ENCODE results near the gene ZCCHC4.
"Not testable (repeated sequence)": the region's sequence is repeated elsewhere in the genome, so short reads cannot be mapped to it uniquely, and the experiment has no call there.

ZCCHC4 gene

DNA sequence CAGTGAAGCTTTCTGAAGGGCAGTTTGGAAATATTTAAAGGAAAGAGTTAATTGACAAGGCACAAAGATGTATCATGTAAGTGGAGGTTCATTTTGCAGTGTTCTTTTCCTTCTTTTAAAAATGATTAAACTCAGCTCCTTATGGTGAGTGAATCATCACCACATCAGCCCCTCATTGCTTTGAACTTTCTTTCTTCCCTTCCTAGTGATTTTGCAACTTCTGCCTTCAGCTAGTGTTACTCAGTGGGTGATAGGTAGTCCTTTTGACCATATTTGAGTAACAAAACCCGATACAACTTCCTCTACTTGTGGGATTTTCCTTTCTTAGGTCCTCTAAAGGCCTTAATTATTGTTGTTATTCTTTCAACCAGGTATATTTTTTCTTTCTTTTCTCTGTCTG, 8.2 kb downstream of the ZCCHC4 start:
- DNase-seq: peak in 1 of 5 donors; percentile 52

DNA sequence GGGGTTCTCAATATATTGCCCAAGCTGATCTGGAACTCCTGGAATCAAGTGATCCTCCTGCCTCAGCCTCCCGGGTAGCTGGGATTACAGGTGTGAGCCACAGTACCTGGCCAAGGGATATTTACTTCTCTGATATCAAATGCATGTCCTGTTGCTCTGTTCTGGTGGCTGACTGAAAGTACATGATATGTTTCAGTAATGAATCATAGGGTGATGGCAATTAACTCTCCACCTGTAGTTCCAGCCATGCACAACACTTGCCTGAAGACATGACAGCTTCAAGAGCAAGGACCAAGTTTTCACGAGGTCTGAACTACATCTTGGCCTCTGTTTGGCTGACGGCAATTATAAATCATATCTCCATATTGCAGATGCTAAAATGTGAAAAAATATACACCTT, 9.1 kb downstream of the ZCCHC4 start:
- DNase-seq: peak in 1 of 5 donors; percentile 8

DNA sequence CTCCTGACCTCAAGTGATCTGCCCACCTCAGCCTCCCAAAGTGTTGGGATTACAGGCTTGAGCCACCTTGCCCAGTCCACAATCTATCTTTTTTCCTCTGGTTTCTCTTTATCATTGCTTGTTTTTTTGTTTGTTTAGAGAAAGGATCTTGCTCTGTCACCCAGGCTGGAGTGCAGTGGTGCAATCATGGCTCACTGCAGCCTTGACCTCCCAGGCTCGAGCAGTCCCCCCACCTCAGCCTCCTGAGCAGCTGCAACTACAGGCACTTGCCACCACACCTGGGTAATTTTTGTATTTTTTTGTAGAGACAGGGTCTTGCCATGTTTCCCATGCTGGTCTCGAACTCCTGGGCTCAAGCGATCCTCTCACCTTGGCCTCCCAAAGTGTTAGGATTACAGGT, 15.9 kb downstream of the ZCCHC4 start:
- not testable (repeated sequence) for DNase-seq

DNA sequence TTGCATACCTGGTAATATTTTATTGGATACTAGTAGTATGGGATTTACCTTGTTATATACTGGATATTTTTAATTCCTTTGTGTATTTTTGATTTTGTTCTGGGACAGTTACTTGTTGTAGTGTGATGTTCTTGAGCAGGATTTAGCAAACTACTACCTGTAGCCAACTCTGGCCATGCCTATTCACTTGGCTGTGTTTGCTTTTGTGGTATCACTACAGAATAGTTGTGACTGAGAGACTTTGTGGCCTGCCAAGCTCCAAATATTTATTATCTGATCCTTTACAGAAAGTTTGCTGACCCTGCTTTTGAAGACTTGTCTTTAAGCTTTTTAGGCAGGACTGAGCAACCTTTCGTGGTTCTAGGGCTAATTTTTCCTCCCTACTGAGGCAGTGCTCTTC, 17.8 kb downstream of the ZCCHC4 start:
- no peak for DNase-seq

GRCh38 chr4:25330905-25331808, 18.6 kb downstream of the ZCCHC4 start:
- DNase-seq: peak in 1 of 5 donors; percentile 53

DNA sequence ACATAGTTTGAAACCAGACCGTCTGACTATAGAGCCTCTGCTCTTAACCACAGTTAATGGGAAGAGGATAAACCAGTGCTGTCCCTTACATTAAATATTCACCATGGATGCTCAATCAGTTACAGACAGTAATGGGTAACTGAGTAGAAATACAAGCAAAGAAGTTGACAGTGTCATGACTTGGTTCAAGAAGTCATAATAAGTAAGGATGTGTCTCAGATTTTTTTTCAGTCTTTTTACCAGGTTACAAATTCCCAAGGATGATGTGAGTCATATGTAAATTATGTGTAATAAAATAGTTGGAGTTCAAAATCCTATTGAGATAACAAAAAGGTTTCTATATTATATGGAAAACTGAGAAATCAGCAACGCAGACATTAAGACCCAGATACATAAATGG, 31.1 kb downstream of the ZCCHC4 start:
- DNase-seq: no peak

DNA sequence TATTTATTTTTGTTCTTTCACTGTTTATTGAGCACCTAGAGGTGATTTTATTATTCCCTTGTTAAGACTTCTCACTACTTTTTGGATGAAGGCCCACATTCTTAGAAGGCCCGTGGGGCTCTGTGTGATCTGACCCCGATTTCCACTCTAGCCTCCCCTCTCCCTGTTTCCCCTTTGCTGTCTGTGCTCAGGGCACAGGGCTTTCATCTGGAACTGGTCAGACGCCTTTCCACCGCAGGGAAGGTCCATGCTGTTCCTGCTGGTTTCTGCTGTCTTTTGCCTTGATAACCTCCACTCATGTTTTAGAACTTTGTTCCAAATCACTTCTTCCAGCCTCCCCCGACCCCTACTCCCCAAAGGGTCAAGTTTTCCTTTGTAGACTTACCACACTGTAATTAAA, 33.2 kb downstream of the ZCCHC4 start:
- no peak for DNase-seq

DNA sequence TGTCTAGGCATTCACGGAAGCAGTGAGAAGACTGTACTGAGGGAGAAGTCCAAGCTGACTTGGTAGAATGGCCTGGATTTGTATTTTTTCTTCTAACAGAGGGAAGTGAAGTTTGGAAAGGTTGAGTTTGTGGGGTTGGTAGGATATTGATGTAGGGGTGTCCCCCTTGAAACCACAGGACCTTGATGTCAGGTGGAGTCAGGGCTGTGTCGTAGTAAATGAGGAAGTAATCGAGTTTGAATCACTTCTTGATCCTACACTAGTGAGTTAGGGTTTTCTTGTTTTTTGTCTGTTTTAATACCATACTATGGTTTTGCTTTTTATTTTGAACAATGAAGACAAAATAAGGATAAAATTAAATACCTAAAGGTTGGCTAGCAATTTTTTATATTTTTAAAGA, 34.3 kb downstream of the ZCCHC4 start:
- no peak for DNase-seq

GRCh38 chr4:25347473-25347872, 34.9 kb downstream of the ZCCHC4 start:
- no peak for DNase-seq

GRCh38 chr4:25347971-25348370, 35.4 kb downstream of the ZCCHC4 start:
- no peak for DNase-seq

DNA sequence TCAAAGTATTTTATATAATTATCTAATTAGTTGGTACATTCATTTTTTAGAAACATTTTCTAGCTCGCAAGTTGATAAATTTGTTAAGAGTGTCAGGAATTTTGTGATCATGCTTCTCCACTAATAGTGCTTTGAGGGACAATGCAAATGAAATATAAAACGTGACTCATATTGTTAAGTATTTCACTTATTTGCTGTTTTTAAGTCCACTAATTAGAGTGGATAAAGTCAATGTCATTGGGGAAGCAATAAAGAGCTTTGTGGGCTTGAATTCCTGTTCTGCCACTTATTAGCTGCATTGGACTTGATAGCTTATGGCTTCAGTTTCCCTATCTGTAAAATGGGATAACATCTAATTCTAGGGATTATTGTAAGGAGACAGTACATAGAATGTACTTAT, 38.0 kb downstream of the ZCCHC4 start:
- DNase-seq: no peak

DNA sequence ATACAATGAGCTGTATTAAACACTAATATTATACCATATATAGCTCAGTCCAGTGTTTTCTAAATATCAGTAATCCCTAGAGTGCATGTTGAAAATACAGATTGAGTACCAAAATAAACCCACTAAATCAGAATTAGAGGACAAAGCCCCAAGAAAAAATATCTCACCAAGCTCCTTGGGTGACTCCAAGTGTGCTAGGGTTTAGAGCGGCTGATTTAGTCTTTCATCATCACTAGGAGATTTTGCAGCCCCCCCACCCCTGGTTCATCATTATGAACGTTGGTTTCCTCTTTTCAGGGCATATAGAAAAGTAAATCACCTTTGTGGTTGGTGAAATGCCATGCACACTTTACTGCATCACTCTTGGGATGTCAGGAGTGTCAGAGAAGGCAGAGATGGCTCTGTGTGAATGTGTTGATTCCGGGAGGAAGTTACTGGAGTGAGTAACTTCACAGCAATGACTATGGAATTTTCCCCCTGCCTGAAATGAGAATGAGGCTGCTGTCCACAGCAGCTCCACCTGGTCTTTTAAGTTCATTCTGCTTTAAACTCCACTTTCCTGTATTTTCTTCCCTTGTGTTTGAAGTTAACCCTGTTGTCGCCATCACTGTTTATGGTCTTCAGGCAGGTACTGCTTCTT, 39.3 kb downstream of the ZCCHC4 start:
- no peak for DNase-seq

DNA sequence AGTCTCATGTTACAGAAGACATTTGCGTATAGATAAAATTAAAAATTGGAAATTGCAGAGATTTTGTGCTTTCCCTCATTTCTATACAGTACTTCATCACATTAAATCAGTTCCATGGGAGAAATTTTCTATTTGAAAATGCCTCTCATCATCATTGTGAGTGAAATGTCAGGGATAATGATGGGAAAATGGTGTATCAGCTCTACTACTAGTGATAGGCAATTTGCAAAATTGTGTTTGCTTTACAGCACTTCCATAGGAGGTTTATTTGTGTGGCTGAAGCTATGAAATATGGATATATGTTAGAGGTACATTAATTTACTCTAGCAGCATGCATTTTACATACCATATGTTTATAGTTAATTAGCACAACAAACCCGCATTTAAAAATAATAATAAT, 43.5 kb downstream of the ZCCHC4 start:
- DNase-seq: no peak

DNA sequence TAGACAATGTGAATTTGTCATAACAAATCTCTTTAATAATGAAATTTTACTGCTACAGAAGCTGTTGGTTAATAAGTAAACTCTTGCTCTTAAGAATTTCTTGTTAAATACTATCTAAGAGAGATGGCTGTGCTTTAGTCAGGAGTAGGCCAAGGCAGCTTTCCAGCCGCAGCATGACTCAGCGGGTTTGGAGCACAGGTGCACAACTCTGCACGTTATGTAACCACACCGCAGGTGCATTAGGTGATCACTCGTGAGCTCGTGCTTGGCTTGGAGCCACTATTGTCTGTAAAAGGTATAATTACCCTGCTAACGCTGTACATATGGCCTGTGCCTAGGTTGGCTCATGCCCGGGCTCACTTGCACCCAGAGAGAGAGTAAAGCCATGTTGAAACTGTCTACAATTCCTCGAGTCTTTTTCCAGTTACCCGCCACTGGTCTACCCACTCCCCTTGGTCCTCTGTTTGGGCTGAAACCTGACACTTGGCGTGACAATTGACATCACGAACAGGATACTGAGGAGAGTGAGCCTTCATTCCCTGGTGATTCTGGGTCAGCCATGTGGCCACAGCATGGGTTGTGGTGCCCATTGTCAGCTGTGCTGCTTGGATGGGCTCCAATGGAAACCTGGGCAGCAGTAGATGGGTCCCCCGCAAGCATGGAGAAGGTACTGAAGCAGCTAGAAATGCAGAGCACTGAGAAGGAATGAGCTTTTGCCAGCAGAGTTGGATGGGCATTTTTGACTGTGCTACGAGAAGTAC, 46.1 kb downstream of the ZCCHC4 start:
- no peak for DNase-seq

DNA sequence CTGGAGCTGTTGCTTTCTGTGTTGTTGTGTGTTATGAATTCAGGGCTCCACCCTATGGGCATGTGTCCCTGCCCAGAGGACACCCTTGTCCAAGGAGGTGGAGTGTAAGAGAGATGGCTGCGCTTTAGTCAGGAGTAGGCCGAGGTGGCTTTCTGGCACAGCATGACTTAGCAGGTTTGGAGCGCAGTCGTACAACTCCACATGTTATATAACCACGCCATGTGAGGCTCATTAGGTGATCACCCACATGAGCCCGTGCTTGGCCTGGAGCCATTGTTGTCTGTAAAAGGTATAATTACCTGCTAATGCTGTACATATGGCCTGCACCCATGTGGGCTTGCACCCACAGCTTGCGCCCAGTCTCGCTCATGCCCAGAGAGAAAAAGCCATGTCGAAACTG, 48.7 kb downstream of the ZCCHC4 start:
- no peak for DNase-seq

DNA sequence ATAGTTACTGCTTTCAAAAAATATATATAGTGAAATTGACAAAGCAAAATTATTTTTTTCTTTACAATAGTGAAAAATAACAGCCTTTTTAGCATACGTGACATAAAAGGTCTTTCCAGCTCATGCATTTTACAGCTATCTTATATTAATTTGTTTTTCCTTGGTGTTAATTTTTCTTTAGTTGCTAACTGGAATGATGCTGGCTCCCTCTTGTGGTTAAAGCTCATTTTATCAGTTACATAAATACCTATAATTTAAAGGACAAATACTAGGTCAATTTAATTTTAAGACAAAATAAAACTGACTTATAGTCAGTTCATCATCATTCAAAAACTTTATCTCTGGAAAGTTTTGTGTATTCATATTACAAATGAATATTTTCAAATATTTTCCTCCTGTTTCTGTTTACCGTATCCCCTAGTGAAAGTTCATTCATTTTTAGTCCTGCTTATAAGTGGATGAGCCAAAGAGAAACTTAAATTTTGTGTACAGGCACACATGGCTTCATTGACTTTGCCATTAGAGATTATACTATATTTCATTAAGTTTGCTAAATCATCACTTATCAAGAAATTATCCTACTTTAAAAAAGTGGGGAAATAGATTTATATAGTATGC, 54.5 kb downstream of the ZCCHC4 start:
- peak in 1 of 5 donors; percentile 31 for DNase-seq

DNA sequence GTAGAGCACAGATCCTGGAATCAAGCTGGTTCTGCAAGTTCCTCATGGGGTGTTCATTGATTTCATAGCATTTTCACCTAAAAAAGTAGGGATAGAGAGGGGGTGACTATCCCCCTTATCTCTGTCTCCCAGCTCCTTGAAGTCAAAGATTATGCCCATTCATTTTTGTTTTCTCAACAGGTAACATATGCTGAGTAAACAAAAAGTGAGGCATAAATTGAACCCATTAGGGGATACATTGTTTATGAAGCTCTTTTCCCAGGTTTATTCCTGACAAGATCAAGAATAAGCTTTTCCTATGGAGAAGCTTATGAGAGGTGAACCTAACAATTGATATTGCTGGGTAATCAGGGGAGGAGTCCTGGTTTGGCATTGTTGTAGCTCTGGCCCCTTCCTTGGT, 55.3 kb downstream of the ZCCHC4 start:
- DNase-seq: no peak

GRCh38 chr4:25368315-25368714, 55.7 kb downstream of the ZCCHC4 start:
- DNase-seq: no peak

DNA sequence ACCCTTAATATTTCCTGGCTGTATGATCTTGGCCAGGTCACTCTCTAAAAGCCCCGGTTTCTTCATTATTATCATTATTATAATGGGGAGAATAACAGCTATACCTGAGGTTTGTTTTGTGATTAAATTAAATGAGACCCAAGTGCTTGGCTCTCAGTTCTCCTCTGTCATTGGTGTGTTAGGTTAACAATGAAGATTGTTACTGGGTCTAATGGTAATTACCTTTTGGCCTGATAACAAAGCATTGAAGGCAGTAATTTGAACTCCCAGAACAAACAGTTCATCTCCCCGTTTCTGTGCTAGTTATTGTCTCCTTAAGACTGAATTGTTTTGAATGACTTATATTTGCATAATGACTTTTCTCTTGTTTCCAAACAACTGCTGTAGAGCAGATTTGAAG, 57.7 kb downstream of the ZCCHC4 start:
- no peak for DNase-seq

DNA sequence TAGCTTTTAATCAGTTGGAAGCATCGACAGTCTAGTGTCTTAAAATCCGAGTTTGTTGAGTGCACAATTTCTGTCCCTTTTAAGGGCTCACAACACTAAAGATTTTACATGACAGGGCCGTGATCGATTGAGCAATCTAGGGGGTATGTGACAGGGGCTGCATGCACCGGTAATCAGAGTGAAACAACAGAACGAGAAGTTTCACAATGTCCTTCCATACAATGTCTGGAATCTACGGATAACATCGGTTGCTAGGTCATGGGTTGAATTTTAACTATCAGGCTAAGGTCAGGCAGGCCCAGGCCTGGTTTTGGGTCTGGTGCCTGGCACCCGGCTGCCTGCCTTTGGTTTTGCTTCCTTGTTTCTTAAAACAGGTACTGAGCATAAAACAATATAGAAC, 60.0 kb downstream of the ZCCHC4 start:
- DNase-seq: not testable (repeated sequence)

GRCh38 chr4:25376754-25377571, 64.4 kb downstream of the ZCCHC4 start, which contains the start of gene ANAPC4:
ANAPC4 (plus strand) TSS chr4:25377263; CDS start chr4:25377428, 165 bp downstream.
- peak; percentile 97 to 99 (median 98) for DNase-seq

Measured in T-helper 1 cell (primary cell).